ENCODE results near the gene CDK5. TPM values are rescaled to one million over a fixed set of nuclear protein-coding genes. Genes with fewer than 3 reads are reported as not detected.
A peak's percentile ranks its signal among the peaks of the same experiment; 100 is the strongest.

The CDK5 gene
- total RNA-seq, 1 donor from 2014 or later: 5.7 TPM

- peaks cover 47 to 62% (median 48%) of the 10 kb centered on the region in 3 donors for H3K4me1 ChIP-seq (ENCODE audit: control insufficient read depth in 3 of 3, insufficient read depth in 3 of 3, low read length in 3 of 3)
- H3K9me3 ChIP-seq (ENCODE audit: control insufficient read depth in 3 of 3, low read length in 3 of 3): no peaks in the 10 kb centered on the region
Measured at GRCh38 chr7:151087245-151088018, 29.7 kb upstream of the CDK5 start.

DNA sequence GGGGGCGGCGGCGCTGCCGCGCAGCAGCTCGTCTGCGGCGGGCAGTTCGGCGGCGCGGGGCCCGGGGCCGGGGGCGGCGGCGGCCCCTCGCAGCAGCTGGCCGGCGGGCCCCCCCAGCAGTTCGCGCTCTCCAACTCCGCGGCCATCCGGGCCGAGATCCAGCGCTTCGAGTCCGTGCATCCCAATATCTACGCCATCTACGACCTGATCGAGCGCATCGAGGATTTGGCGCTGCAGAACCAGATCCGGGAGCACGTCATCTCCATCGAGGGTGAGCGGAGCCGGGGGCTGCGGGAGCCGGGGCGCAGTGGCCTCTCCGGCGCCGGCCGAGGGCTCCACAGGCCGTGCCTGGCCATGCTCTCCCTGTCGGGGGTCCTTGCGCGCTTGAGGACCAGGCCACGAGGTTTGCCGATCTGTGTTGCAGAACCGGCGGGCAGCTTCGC is 29.1 kb upstream of the CDK5 start:
- Histone ChIP-seq H3K4me3 (ENCODE audit: low read length in 3 of 3) (peak overlapping the region; percentile 72 to 90 (median 88)), H3K27ac (ENCODE audit: low read depth, low read length) (peak overlapping the region; percentile 81), H3K27me3 (ENCODE audit: control insufficient read depth in 3 of 3, insufficient read depth in 3 of 3, low read length in 3 of 3) (no peaks in the 10 kb centered on the region), H3K9me3 (ENCODE audit: control insufficient read depth in 3 of 3, low read length in 3 of 3) (no peaks in the 10 kb centered on the region), H3K4me1 (ENCODE audit: control insufficient read depth in 3 of 3, insufficient read depth in 3 of 3, low read length in 3 of 3) (peaks cover 53 to 62% (median 54%) of the 10 kb centered on the region in 3 donors), H3K9ac (ENCODE audit: low read depth in 1 of 3, low read length in 3 of 3) (peak overlapping the region; percentile 82 to 88 (median 88)), H3K36me3 (ENCODE audit: control insufficient read depth in 3 of 3, insufficient read depth in 3 of 3, low read length in 3 of 3) (peaks cover 0 to 2% (median 0%) of the 10 kb centered on the region in 3 donors)

More at GRCh38 chr7:151087245-151088018, 29.7 kb upstream of the CDK5 start:
- Histone ChIP-seq H3K27me3 (ENCODE audit: control insufficient read depth in 3 of 3, insufficient read depth in 3 of 3, low read length in 3 of 3) (no peaks in the 10 kb centered on the region), H3K36me3 (ENCODE audit: control insufficient read depth in 3 of 3, insufficient read depth in 3 of 3, low read length in 3 of 3) (peaks cover 0 to 4% (median 0%) of the 10 kb centered on the region in 3 donors), H3K4me3 (ENCODE audit: low read length in 3 of 3) (peak overlapping the region; percentile 74 to 90 (median 88)), H3K27ac (ENCODE audit: low read depth, low read length) (peak overlapping the region; percentile 81), H3K9ac (ENCODE audit: low read depth in 1 of 3, low read length in 3 of 3) (peak overlapping the region; percentile 82 to 88 (median 88))

GRCh38 chr7:151085691-151086620 is 28.3 kb upstream of the CDK5 start, which contains the start of gene AGAP3:
AGAP3 (plus strand) TSS chr7:151086475; CDS start chr7:151086742, 267 bp downstream.
- H3K4me3 ChIP-seq (ENCODE audit: low read length in 3 of 3): peak within 1 kb of the TSS; percentile 72 to 90 (median 88)
- H3K4me1 ChIP-seq (ENCODE audit: control insufficient read depth in 3 of 3, insufficient read depth in 3 of 3, low read length in 3 of 3): peaks cover 55 to 63% (median 58%) of the 10 kb centered on the region in 3 donors
- peak within 1 kb of the TSS; percentile 82 to 88 (median 88) for H3K9ac ChIP-seq (ENCODE audit: low read depth in 1 of 3, low read length in 3 of 3)

DNA sequence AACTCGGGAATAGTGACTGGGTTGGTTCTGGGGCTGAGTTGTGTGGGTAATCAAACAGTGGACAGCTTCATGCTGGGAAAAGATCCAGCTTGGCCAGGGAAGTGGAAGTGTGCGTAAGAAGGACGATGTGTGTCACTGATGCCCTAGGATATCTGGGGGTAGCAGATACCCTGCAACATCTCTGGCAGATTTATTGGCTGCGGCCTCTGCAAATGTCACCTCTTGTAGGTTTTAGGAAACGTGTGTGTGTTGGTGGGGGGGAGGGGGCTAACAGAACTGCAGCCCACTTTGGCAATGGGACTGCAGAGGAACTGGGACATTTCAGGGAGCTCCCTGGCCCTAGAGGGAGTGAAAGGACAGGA is 27.6 kb upstream of the CDK5 start:
- Histone ChIP-seq H3K27me3 (ENCODE audit: control insufficient read depth in 3 of 3, insufficient read depth in 3 of 3, low read length in 3 of 3) (no peaks in the 10 kb centered on the region), H3K4me1 (ENCODE audit: control insufficient read depth in 3 of 3, insufficient read depth in 3 of 3, low read length in 3 of 3) (peaks cover 56 to 64% (median 56%) of the 10 kb centered on the region in 3 donors), H3K4me3 (ENCODE audit: low read length in 3 of 3) (peak overlapping the region; percentile 65 to 77 (median 75)), H3K9me3 (ENCODE audit: control insufficient read depth in 3 of 3, low read length in 3 of 3) (no peaks in the 10 kb centered on the region), H3K36me3 (ENCODE audit: control insufficient read depth in 3 of 3, insufficient read depth in 3 of 3, low read length in 3 of 3) (peaks cover 0 to 2% (median 0%) of the 10 kb centered on the region in 3 donors), H3K27ac (ENCODE audit: low read depth, low read length) (peak overlapping the region; percentile 81), H3K9ac (ENCODE audit: low read depth in 1 of 3, low read length in 3 of 3) (peak overlapping the region; percentile 72 to 82 (median 82))

More at GRCh38 chr7:151085691-151086620, 28.3 kb upstream of the CDK5 start, which contains the start of gene AGAP3:
- H3K27ac ChIP-seq (ENCODE audit: low read depth, low read length): peak within 1 kb of the TSS; percentile 81
- H3K9me3 ChIP-seq (ENCODE audit: control insufficient read depth in 3 of 3, low read length in 3 of 3): no peaks in the 10 kb centered on the region
- no peaks in the 10 kb centered on the region for H3K27me3 ChIP-seq (ENCODE audit: control insufficient read depth in 3 of 3, insufficient read depth in 3 of 3, low read length in 3 of 3)
- H3K36me3 ChIP-seq (ENCODE audit: control insufficient read depth in 3 of 3, insufficient read depth in 3 of 3, low read length in 3 of 3): peaks cover 0 to 2% (median 0%) of the 10 kb centered on the region in 3 donors

DNA sequence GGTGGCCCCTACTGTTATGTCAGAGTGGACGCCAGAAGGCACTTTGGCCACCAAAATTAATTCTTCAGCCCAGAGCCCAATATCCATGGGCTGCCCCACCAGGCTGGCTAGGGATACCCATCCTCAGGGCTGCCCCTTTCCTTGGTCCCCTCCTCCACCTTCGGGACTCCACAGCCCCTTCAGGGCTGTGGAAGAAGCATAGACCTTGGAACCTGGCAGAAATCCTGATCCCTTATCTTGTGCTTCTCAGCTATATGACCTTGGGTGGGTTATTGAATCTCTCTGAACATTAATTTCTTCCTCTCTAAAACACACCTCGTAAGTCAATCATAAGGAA is 26.1 kb upstream of the CDK5 start:
- no peaks in the 10 kb centered on the region for H3K9me3 ChIP-seq (ENCODE audit: control insufficient read depth in 3 of 3, low read length in 3 of 3)
- peaks cover 56 to 66% (median 58%) of the 10 kb centered on the region in 3 donors for H3K4me1 ChIP-seq (ENCODE audit: control insufficient read depth in 3 of 3, insufficient read depth in 3 of 3, low read length in 3 of 3)
- H3K9ac ChIP-seq (ENCODE audit: low read depth in 1 of 3, low read length in 3 of 3): peak overlapping the region in 2 of 3 donors; percentile 64 to 95
- peaks cover 0 to 3% (median 2%) of the 10 kb centered on the region in 3 donors for H3K36me3 ChIP-seq (ENCODE audit: control insufficient read depth in 3 of 3, insufficient read depth in 3 of 3, low read length in 3 of 3)
- no peaks in the 10 kb centered on the region for H3K27me3 ChIP-seq (ENCODE audit: control insufficient read depth in 3 of 3, insufficient read depth in 3 of 3, low read length in 3 of 3)
- peak overlapping the region; percentile 64 to 95 (median 79) for H3K4me3 ChIP-seq (ENCODE audit: low read length in 3 of 3)
- H3K27ac ChIP-seq (ENCODE audit: low read depth, low read length): peak overlapping the region; percentile 91

GRCh38 chr7:151083071-151083823 is 25.6 kb upstream of the CDK5 start, which contains the start of gene TMUB1:
TMUB1 (minus strand) TSS chr7:151083493; CDS start chr7:151082563, 930 bp downstream.
- peaks cover 2 to 3% (median 3%) of the 10 kb centered on the region in 3 donors for H3K36me3 ChIP-seq (ENCODE audit: control insufficient read depth in 3 of 3, insufficient read depth in 3 of 3, low read length in 3 of 3)
- H3K27me3 ChIP-seq (ENCODE audit: control insufficient read depth in 3 of 3, insufficient read depth in 3 of 3, low read length in 3 of 3): no peaks in the 10 kb centered on the region
- H3K9ac ChIP-seq (ENCODE audit: low read depth in 1 of 3, low read length in 3 of 3): peak within 1 kb of the TSS; percentile 64 to 95 (median 71)
- H3K4me1 ChIP-seq (ENCODE audit: control insufficient read depth in 3 of 3, insufficient read depth in 3 of 3, low read length in 3 of 3): peaks cover 55 to 68% (median 59%) of the 10 kb centered on the region in 3 donors
- H3K27ac ChIP-seq (ENCODE audit: low read depth, low read length): peak within 1 kb of the TSS; percentile 91
- peak within 1 kb of the TSS; percentile 64 to 95 (median 79) for H3K4me3 ChIP-seq (ENCODE audit: low read length in 3 of 3)
- no peaks in the 10 kb centered on the region for H3K9me3 ChIP-seq (ENCODE audit: control insufficient read depth in 3 of 3, low read length in 3 of 3)

DNA sequence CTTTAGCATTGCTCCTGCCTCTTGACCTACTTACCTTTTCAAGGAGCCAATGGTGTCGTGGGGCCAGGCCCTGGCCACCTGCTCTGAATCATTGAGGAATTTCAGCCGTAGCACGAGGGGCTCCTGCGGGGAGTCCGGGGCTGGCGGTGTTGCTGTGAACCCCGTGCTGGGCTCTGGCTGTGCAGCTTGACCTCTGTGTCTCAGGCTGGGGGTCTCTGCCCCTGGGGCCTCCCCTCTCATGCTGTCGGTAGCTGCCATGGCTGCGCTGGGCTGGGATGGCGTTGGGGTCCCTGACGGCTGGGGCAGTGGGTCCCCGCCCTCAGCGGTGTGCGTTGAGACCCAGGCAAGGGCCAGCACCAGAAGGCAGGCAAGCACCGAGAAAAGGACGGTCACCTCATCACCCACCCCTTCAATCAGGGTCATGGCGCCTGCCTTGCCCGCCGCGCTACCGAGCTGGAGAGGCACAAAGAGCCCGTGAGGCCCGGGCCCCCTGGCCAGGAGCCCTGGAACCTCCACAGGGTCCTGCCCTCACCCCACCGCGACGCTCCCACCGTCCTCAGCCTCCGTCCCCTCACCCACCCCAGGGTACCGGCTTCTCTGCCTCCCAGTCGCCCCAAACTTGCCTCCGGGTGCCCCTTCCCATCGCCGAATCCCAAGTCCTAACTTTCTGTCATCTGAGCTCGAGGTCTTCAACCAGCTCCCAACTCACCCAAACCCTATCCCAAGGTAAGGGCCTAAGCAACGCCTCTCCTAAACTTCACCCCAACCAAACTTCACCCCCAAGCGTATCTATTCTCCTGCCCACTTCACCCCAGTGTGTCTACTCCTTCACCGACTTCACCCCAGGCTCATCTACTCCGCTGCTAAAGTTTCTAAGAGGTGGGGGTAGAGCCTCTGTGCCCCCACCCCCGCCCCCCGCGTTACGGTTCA is 24.7 kb upstream of the CDK5 start:
- Histone ChIP-seq H3K9ac (ENCODE audit: low read depth in 1 of 3, low read length in 3 of 3) (peak overlapping the region; percentile 64 to 95 (median 71)), H3K9me3 (ENCODE audit: control insufficient read depth in 3 of 3, low read length in 3 of 3) (no peaks in the 10 kb centered on the region), H3K4me3 (ENCODE audit: low read length in 3 of 3) (peak overlapping the region; percentile 64 to 95 (median 79)), H3K4me1 (ENCODE audit: control insufficient read depth in 3 of 3, insufficient read depth in 3 of 3, low read length in 3 of 3) (peaks cover 52 to 62% (median 55%) of the 10 kb centered on the region in 3 donors), H3K36me3 (ENCODE audit: control insufficient read depth in 3 of 3, insufficient read depth in 3 of 3, low read length in 3 of 3) (peaks cover 2 to 9% (median 4%) of the 10 kb centered on the region in 3 donors), H3K27ac (ENCODE audit: low read depth, low read length) (peak overlapping the region; percentile 91), H3K27me3 (ENCODE audit: control insufficient read depth in 3 of 3, insufficient read depth in 3 of 3, low read length in 3 of 3) (no peaks in the 10 kb centered on the region)

DNA sequence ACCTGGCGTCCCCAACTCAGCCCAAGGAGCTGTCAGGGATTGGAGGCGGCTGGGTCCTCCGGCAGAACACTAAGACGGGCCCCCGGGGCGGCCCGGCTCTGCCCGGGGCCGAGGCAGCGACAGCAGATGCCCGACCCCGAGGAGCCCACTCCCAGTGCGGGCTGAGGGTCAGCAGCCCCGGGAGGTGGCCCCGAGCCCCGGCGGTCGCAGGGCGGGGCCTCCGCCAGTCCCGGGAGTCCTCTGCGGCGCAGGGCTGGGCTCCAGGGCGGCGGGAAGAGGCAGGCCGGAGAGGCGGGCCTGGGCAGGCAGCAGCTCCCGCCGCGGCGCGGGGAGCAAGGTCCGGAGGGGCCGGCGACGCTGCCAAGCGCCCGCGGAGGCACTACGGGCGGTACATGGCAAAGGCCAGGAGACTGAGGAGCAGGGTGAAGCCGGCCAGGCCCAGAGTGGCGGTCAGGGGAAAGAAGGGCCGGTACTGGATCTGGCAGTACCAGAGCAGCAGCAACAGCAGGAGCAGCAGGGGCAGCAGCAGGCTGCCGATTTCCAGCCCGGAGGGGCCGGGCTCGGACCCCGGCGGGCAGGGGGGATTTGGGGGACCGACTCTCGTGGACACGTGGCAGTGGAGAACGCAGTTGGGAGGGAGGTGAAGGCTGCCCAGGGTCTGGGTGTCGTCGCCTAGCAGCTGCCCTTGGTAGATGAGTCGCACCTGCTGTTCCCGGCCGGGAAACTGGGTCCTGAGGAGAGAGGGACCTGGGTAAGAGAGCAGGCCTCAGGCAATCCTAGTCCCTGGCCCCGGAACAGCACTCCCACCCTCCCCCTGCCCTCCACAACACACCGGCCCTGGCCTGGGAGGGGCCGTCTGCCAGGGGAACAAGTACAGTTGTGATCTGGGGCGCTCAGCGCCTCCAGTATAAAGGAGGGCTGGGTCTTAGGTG is 23.7 kb upstream of the CDK5 start:
- peaks cover 6 to 13% (median 11%) of the 10 kb centered on the region in 3 donors for H3K36me3 ChIP-seq (ENCODE audit: control insufficient read depth in 3 of 3, insufficient read depth in 3 of 3, low read length in 3 of 3)
- H3K9ac ChIP-seq (ENCODE audit: low read depth in 1 of 3, low read length in 3 of 3): peak overlapping the region; percentile 64 to 95 (median 84)
- H3K27ac ChIP-seq (ENCODE audit: low read depth, low read length): peak overlapping the region; percentile 91
- H3K9me3 ChIP-seq (ENCODE audit: control insufficient read depth in 3 of 3, low read length in 3 of 3): no peaks in the 10 kb centered on the region
- peaks cover 52 to 62% (median 55%) of the 10 kb centered on the region in 3 donors for H3K4me1 ChIP-seq (ENCODE audit: control insufficient read depth in 3 of 3, insufficient read depth in 3 of 3, low read length in 3 of 3)
- H3K4me3 ChIP-seq (ENCODE audit: low read length in 3 of 3): peak overlapping the region; percentile 64 to 95 (median 79)
- no peaks in the 10 kb centered on the region for H3K27me3 ChIP-seq (ENCODE audit: control insufficient read depth in 3 of 3, insufficient read depth in 3 of 3, low read length in 3 of 3)
